Thyroid gland (tissue), 4 donors: ENCODE data around the gene UBE2H.

ENCODE experiments used
- POLR2A ChIP-seq, 2 donors: fragments of 450-650 bp; IDR thresholded peaks; one replicate each; pipeline ENCODE4 v1.6.1; 2017; ENCODE audit warnings: antibody characterized with exemption in 2 of 2, mild to moderate bottlenecking in 2 of 2, moderate library complexity in 1 of 2
- TF ChIP-seq, protein P1 (sequence below), 6 experiments: fragments of 200-600 bp in 3 of 6; fragments of 450-650 bp in 3 of 6; sonication (generic) in 3 of 6; IDR thresholded peaks; one replicate each; pipeline ENCODE4 v1.5.1; 2016 to 2019; ENCODE audit warnings: antibody characterized with exemption in 6 of 6, mild to moderate bottlenecking in 2 of 6, inconsistent platforms in 1 of 6, moderate library complexity in 1 of 6

DNA sequence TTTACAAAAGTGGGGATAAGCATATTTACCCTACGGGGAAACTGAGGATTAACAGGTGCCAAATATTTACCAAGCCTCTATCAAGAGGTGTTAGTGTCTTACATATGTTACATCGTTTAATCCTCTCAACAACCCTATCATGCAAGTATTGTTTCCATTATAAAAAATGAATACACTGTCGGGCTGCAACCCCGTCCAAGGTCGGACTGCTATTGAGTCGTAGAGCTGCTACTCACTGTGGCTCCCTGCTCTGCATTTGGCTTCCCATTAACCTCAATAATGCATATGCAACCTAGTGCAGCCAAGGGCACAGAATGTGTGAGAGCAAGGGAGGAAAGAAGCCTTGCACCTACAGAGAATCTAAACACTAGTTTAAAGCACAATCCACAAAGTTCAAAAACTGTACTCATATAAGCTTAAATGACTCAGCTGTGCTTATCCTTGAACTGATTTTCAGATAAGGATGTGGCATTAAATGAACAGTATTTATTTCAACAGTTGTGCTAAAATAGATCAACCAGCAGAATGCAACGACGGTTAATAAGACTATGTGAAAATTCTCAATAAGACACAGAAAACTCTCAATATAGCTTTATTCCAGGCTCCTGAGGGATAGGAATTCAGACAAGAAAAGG is 49.9 kb downstream of the UBE2H start:
- TF ChIP-seq, protein P1, sequence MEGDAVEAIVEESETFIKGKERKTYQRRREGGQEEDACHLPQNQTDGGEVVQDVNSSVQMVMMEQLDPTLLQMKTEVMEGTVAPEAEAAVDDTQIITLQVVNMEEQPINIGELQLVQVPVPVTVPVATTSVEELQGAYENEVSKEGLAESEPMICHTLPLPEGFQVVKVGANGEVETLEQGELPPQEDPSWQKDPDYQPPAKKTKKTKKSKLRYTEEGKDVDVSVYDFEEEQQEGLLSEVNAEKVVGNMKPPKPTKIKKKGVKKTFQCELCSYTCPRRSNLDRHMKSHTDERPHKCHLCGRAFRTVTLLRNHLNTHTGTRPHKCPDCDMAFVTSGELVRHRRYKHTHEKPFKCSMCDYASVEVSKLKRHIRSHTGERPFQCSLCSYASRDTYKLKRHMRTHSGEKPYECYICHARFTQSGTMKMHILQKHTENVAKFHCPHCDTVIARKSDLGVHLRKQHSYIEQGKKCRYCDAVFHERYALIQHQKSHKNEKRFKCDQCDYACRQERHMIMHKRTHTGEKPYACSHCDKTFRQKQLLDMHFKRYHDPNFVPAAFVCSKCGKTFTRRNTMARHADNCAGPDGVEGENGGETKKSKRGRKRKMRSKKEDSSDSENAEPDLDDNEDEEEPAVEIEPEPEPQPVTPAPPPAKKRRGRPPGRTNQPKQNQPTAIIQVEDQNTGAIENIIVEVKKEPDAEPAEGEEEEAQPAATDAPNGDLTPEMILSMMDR (IDR thresholded peaks at IDR 0.05), result no peak
- no peak for TF ChIP-seq POLR2A (IDR thresholded peaks at IDR 0.05)
